Fibroblast of lung (primary cell): ENCODE data around the gene PKHD1. TPM values are rescaled to one million over a fixed set of nuclear protein-coding genes. Genes with fewer than 3 reads are reported as not detected.

Source experiments
- DNase-seq, 2 donors: peaks; one replicate each; pipeline versions ENCODE4 v3.0.0 to v3.0.0-alpha.2; 2010; ENCODE audit warnings: low read depth in 2 of 2
- H2AFZ ChIP-seq: 2 replicates; pipeline ENCODE4 v1.5.1; 2012; ENCODE audit warnings: low read length, control low read depth, inconsistent platforms
- H3K27ac ChIP-seq: 2 replicates; pipeline ENCODE4 v1.5.1; 2011; ENCODE audit warnings: low read length, control low read depth; ENCODE audit not compliant: insufficient read depth
- H3K27me3 ChIP-seq: 2 replicates; pipeline ENCODE4 v1.5.1; 2011; ENCODE audit warnings: mild to moderate bottlenecking, low read length; ENCODE audit not compliant: control insufficient read depth, insufficient read depth
- H3K36me3 ChIP-seq: 2 replicates; pipeline ENCODE4 v1.5.1; 2011; ENCODE audit warnings: low read length; ENCODE audit not compliant: control insufficient read depth, insufficient read depth
- H3K4me1 ChIP-seq: 2 replicates; pipeline ENCODE4 v1.5.1; 2011; ENCODE audit warnings: low read length; ENCODE audit not compliant: control insufficient read depth, insufficient read depth; ENCODE audit errors: extremely low read depth
- H3K4me2 ChIP-seq: 2 replicates; pipeline ENCODE4 v1.5.1; 2011; ENCODE audit warnings: low read length, control low read depth; ENCODE audit not compliant: insufficient read depth; ENCODE audit errors: extremely low read depth
- H3K4me3 ChIP-seq, 4 experiments: fragments of 200-600 bp in 1 of 4; sonication (generic) in 1 of 4; replicated peaks in 1 of 4; 2 replicates each; pipeline ENCODE4 v1.5.1; 2011 to 2016; ENCODE audit warnings: low read length in 4 of 4, low read depth in 3 of 4, mild to moderate bottlenecking in 3 of 4, control low read depth in 2 of 4, inconsistent platforms in 1 of 4, mixed read lengths in 1 of 4; ENCODE audit not compliant: insufficient read depth in 1 of 4; ENCODE audit errors: control extremely low read depth in 1 of 4
- H3K79me2 ChIP-seq: 2 replicates; pipeline ENCODE4 v1.5.1; 2012; ENCODE audit warnings: mild to moderate bottlenecking, low read length, inconsistent platforms; ENCODE audit not compliant: control insufficient read depth, insufficient read depth
- H3K9ac ChIP-seq: 2 replicates; pipeline ENCODE4 v1.5.1; 2011; ENCODE audit warnings: mild to moderate bottlenecking, low read length, control low read depth; ENCODE audit not compliant: insufficient read depth
- H3K9me3 ChIP-seq: 2 replicates; pipeline ENCODE4 v1.5.1; 2012; ENCODE audit warnings: low read depth, low read length; ENCODE audit not compliant: control insufficient read depth, insufficient read depth
- H4K20me1 ChIP-seq: 2 replicates; pipeline ENCODE4 v1.5.1; 2011; ENCODE audit warnings: low read length; ENCODE audit not compliant: control insufficient read depth, insufficient read depth; ENCODE audit errors: extremely low read depth
- EZH2 ChIP-seq: IDR thresholded peaks from 2 replicates; pipeline ENCODE4 v1.5.1; 2012; ENCODE audit warnings: low read length, control low read depth, mild to moderate bottlenecking; ENCODE audit errors: missing control alignments
- polyA plus RNA-seq, 2 donors: library from polyadenylated mRNA; depleted of rRNA in 1 of 2; stranded (reverse) in 1 of 2; unstranded in 1 of 2; fragments of >200 nt; gene quantifications; 2 replicates each; pipeline ENCODE4 v1.2.1, GENCODE V29; 2011 to 2012; ENCODE audit warnings: missing spikeins in 1 of 2
- total RNA-seq: library from RNA; depleted of rRNA; stranded (reverse); fragments of >200 nt; gene quantifications from 2 replicates; pipeline ENCODE4 v1.2.1, GENCODE V29; 2014
- TF ChIP-seq, protein P1 (sequence below), 2 donors: IDR thresholded peaks in 1 of 2; conservative IDR thresholded peaks in 1 of 2; 1 replicate in 1 of 2; 2 replicates in 1 of 2; pipeline ENCODE4 v1.5.1; 2011 to 2012; ENCODE audit warnings: low read length in 2 of 2, control low read depth in 1 of 2, inconsistent platforms in 1 of 2, low read depth in 1 of 2, mild to moderate bottlenecking in 1 of 2

PKHD1 gene
- total and polyA plus RNA-seq, 2 donors (not counting 1 experiment from before 2014, with no cell fraction given) = not detected

DNA sequence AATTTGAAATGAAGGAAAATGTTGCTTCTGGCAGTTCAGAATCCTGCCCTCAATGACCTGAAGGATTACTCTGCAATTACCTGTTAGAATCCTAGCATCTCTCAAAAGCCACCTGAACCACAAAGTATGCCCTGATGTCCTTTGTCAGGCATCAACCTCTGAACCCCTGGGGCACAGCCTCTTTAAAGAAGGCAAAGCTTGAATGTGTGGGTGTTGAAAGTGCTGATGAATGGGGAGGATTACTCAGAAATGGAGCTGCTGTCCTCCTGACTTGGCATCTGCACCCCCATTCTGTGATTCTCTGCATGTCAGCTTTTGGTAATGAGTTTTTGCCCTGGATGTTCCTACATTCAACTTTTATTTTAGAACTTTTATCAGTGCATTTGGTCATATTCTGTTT, 179.2 kb downstream of the PKHD1 start:
- no peak for TF ChIP-seq EZH2
- TF ChIP-seq, protein P1, sequence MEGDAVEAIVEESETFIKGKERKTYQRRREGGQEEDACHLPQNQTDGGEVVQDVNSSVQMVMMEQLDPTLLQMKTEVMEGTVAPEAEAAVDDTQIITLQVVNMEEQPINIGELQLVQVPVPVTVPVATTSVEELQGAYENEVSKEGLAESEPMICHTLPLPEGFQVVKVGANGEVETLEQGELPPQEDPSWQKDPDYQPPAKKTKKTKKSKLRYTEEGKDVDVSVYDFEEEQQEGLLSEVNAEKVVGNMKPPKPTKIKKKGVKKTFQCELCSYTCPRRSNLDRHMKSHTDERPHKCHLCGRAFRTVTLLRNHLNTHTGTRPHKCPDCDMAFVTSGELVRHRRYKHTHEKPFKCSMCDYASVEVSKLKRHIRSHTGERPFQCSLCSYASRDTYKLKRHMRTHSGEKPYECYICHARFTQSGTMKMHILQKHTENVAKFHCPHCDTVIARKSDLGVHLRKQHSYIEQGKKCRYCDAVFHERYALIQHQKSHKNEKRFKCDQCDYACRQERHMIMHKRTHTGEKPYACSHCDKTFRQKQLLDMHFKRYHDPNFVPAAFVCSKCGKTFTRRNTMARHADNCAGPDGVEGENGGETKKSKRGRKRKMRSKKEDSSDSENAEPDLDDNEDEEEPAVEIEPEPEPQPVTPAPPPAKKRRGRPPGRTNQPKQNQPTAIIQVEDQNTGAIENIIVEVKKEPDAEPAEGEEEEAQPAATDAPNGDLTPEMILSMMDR (conservative IDR thresholded peaks at IDR 0.05 in 1 of 2, IDR thresholded peaks at IDR 0.05 in 1 of 2; ENCODE audit: low read depth in 1 of 2, low read length in 2 of 2) = no peak
- Histone ChIP-seq H3K9me3 (no peaks in the 10 kb centered on the region), H3K4me3 (no peak overlapping the region), H3K27me3 (no peaks in the 10 kb centered on the region), H3K36me3 (no peaks in the 10 kb centered on the region), H2AFZ (no peak overlapping the region), H3K4me2 (no peak overlapping the region), H3K27ac (no peak overlapping the region), H3K9ac (no peak overlapping the region), H3K4me1 (no peaks in the 10 kb centered on the region), H3K79me2 (no peaks in the 10 kb centered on the region), H4K20me1 (no peaks in the 10 kb centered on the region)
- no peak for DNase-seq

DNA sequence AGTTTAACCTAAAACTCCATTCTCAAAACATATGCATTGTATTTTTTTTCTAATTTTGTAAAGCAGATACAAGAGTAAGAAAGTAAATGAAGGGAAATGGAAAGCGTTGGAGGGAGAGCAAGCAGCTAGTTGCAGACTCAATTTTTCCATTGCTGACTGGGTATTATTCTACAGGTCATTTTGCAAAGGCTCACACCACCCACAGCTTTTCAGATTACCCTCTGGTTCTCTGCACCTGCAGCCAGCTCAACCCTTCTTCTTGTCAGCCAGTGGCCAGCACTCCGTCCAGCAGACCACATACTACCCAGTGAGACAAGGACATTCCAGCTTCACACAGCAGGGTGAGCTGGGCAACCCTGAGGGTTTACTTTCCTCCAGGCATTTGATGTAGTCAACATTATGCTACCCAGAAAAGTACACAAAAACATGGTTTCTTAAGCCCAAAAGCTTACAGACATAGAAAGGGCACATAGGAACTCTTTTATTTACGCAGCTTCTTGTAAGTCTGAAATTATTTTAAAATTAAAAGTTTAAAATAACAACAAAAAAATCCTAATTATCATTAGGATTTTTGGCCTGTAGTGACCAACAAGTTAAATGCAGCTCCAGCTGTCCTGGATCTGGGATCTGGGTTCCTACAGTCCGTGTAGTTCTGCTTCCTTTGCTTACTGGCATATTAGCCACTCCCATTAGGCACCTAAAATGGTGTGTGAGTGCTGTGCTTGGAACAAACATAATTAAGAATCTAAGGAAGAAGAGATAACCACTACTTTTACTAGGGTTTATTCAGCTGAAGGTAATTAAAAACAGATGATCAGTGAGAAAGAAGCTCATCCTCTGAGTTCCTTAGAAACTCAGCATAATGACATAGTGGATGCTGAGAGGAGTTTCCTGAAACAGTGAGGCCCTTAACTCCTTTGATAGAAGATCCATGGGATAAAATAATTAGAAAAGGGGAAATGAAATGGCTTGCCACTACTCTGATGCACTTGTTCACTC, 185.3 kb downstream of the PKHD1 start:
- H3K27me3 ChIP-seq = no peaks in the 10 kb centered on the region
- H4K20me1 ChIP-seq = no peaks in the 10 kb centered on the region
- no peak overlapping the region for H3K27ac ChIP-seq
- H3K9ac ChIP-seq = no peak overlapping the region
- H3K4me1 ChIP-seq = no peaks in the 10 kb centered on the region
- H2AFZ ChIP-seq = no peak overlapping the region
- TF ChIP-seq EZH2 = no peak
- TF ChIP-seq, protein P1 (conservative IDR thresholded peaks at IDR 0.05 in 1 of 2, IDR thresholded peaks at IDR 0.05 in 1 of 2; ENCODE audit: low read depth in 1 of 2, low read length in 2 of 2) = no peak
- DNase-seq = no peak
- no peaks in the 10 kb centered on the region for H3K9me3 ChIP-seq
- H3K79me2 ChIP-seq = no peaks in the 10 kb centered on the region
- H3K4me2 ChIP-seq = no peak overlapping the region
- H3K36me3 ChIP-seq = no peaks in the 10 kb centered on the region
- H3K4me3 ChIP-seq = no peak overlapping the region

DNA sequence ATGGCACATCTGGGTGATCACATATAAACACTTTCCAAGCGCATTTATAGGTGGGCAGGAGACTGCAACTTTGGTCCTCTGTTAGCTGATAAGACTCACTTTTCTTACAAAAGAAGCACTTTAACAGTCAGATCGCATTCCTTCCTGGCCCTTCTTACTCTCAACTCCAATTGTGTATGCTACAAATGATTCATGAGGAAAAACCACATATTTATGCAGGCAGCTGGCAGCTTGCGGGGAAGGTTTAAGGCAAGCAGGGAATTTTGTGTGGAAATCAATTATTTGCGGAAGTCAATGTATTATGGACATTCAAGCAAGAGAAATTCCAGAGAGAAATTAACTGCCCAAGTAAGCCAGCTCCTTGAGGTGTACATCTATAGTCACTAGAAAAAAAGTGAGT, 194.0 kb downstream of the PKHD1 start:
- Histone ChIP-seq H3K4me1 (no peaks in the 10 kb centered on the region), H2AFZ (no peak overlapping the region), H3K4me3 (no peak overlapping the region), H3K4me2 (no peak overlapping the region), H3K27ac (no peak overlapping the region), H4K20me1 (no peaks in the 10 kb centered on the region), H3K9me3 (no peaks in the 10 kb centered on the region), H3K36me3 (no peaks in the 10 kb centered on the region), H3K79me2 (no peaks in the 10 kb centered on the region), H3K9ac (no peak overlapping the region), H3K27me3 (no peaks in the 10 kb centered on the region)
- TF ChIP-seq, protein P1 (conservative IDR thresholded peaks at IDR 0.05 in 1 of 2, IDR thresholded peaks at IDR 0.05 in 1 of 2; ENCODE audit: low read depth in 1 of 2, low read length in 2 of 2) = no peak
- TF ChIP-seq EZH2 = no peak
- DNase-seq = peak in 1 of 2 donors; percentile 9
